Keratinocyte (primary cell): ENCODE results near the gene EFNB2. TPM values are rescaled to one million over a fixed set of nuclear protein-coding genes. Genes with fewer than 3 reads are reported as not detected.

Source experiments
- DNase-seq: peaks from one replicate; pipeline ENCODE4 v3.0.0-alpha.2; 2011; ENCODE audit warnings: low read depth, missing footprints, low spot score
- FAIRE-seq: peaks from 2 replicates; lab custom pipeline; 2011; peaks lifted over from hg19 to GRCh38; lab: Jason Lieb, UNC
- H2AFZ ChIP-seq: 2 replicates; pipeline ENCODE4 v1.6.0; 2012; ENCODE audit warnings: low read length, control low read depth, inconsistent platforms; ENCODE audit not compliant: control insufficient read depth
- H3K27ac ChIP-seq: 2 replicates; pipeline ENCODE4 v1.5.1; 2011; ENCODE audit warnings: low read length; ENCODE audit not compliant: control insufficient read depth, insufficient read depth
- H3K27me3 ChIP-seq: 3 replicates; pipeline ENCODE4 v1.6.0; 2011; ENCODE audit warnings: low read length; ENCODE audit not compliant: control insufficient read depth, insufficient read depth; ENCODE audit errors: extremely low read depth
- H3K36me3 ChIP-seq, 2 experiments: 2 replicates in 1 of 2; 3 replicates in 1 of 2; pipeline ENCODE4 v1.5.1; 2011; ENCODE audit warnings: low read length in 2 of 2, mild to moderate bottlenecking in 1 of 2; ENCODE audit not compliant: control insufficient read depth in 2 of 2, insufficient read depth in 2 of 2; ENCODE audit errors: extremely low read depth in 1 of 2
- H3K4me1 ChIP-seq: 3 replicates; pipeline ENCODE4 v1.5.1; 2011; ENCODE audit warnings: low read length; ENCODE audit not compliant: control insufficient read depth, insufficient read depth; ENCODE audit errors: extremely low read depth
- H3K4me2 ChIP-seq: 3 replicates; pipeline ENCODE4 v1.6.0; 2011; ENCODE audit warnings: low read depth, low read length; ENCODE audit not compliant: control insufficient read depth, insufficient read depth; ENCODE audit errors: extremely low read depth
- H3K4me3 ChIP-seq, 3 experiments: fragments of 200-600 bp in 1 of 3; sonication (generic) in 1 of 3; 2 replicates in 2 of 3; 3 replicates in 1 of 3; pipeline ENCODE4 v1.5.1; 2011 to 2016; ENCODE audit warnings: low read length in 3 of 3, mild to moderate bottlenecking in 3 of 3, control low read depth in 2 of 3, inconsistent platforms in 1 of 3, low read depth in 1 of 3, mixed read lengths in 1 of 3, mixed run types in 1 of 3, moderate library complexity in 1 of 3; ENCODE audit not compliant: control insufficient read depth in 2 of 3, insufficient read depth in 2 of 3; ENCODE audit errors: extremely low read depth in 1 of 3
- H3K79me2 ChIP-seq: 2 replicates; pipeline ENCODE4 v1.6.0; 2012; ENCODE audit warnings: low read length; ENCODE audit not compliant: control insufficient read depth, insufficient read depth
- H3K9ac ChIP-seq: 3 replicates; pipeline ENCODE4 v1.6.0; 2011; ENCODE audit warnings: low read length; ENCODE audit not compliant: control insufficient read depth, insufficient read depth; ENCODE audit errors: extremely low read depth
- H3K9me1 ChIP-seq: 3 replicates; pipeline ENCODE4 v1.6.0; 2011; ENCODE audit warnings: low read length; ENCODE audit not compliant: control insufficient read depth, insufficient read depth; ENCODE audit errors: extremely low read depth
- H3K9me3 ChIP-seq: 2 replicates; pipeline ENCODE4 v1.5.1; 2012; ENCODE audit warnings: low read depth, low read length; ENCODE audit not compliant: control insufficient read depth
- H4K20me1 ChIP-seq: 3 replicates; pipeline ENCODE4 v1.6.0; 2011; ENCODE audit warnings: low read length; ENCODE audit not compliant: control insufficient read depth, insufficient read depth; ENCODE audit errors: extremely low read depth
- EZH2 ChIP-seq: IDR thresholded peaks from one replicate; pipeline ENCODE4 v1.6.1; 2012; ENCODE audit warnings: inconsistent platforms, mild to moderate bottlenecking, low read length, moderate library complexity
- dilution Hi-C: fragments of 300-500 bp; cut with MboI; formaldehyde crosslinking; loops from one replicate; pipeline ENCODE4 v1.7.0; 2020; ENCODE audit warnings: low sequenced_read_pairs; ENCODE audit not compliant: extremely low pct_ligation_motif_present
- polyA plus RNA-seq, 5 experiments: library from polyadenylated mRNA; depleted of rRNA in 3 of 5; stranded (reverse) in 3 of 5; stranded (forward) in 1 of 5; unstranded in 1 of 5; fragments of >200 nt; gene quantifications; 1 replicate in 1 of 5; 2 replicates in 3 of 5; 3 replicates in 1 of 5; pipeline versions ENCODE4 v1.2.1 to v1.2.3, GENCODE V29; 2011 to 2012; ENCODE audit warnings: missing spikeins in 2 of 5, low read depth in 1 of 5, low replicate concordance in 1 of 5
- TF ChIP-seq, protein P1 (sequence below), 3 experiments: IDR thresholded peaks in 1 of 3; conservative IDR thresholded peaks in 1 of 3; optimal IDR thresholded peaks in 1 of 3; 2 replicates in 2 of 3; 3 replicates in 1 of 3; pipeline versions ENCODE3 to v1.5.1; 2011; ENCODE audit warnings: low read length in 3 of 3, mild to moderate bottlenecking in 3 of 3, moderate library complexity in 2 of 3, control low read depth in 1 of 3, inconsistent platforms in 1 of 3; ENCODE audit not compliant: insufficient read depth in 2 of 3; ENCODE audit errors: extremely low read depth in 1 of 3

EFNB2 gene
- polyA plus RNA-seq, 1 donor (not counting 4 experiments of a cell fraction or from before 2014, with no cell fraction given): 38.9 TPM

DNA sequence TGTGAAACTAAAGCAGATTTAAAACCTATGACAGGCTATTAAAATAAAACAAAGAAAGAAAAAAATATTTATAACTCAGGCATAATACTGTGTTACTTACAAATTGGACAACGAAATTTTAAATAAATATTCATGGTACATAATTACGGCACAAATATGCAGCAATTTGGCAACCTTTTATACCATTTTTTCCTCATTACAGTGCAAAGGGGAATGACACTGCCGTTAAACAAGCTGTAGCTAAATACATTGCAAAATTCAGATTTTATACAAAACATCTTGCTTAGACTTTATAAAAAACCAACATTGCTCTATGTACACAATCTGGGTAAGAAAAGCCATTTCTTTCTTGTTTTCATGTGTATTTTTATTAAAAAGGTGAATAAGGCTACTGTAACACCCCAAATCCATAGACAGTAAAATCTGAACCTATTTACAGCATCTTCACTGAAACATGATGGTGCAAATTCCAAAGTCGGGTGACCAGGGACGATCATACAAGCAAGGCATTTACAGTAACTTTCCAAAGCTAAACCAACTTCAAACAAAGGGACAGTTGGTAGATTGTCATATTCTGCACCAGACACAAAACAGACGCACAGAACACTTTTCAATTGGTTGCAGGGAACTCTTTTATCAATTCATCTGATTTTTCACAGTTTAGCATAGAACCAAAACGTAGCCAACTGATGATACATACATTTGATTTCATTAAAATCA lies 45.5 kb downstream of the EFNB2 start:
- H3K36me3 ChIP-seq: peaks cover 25 to 45% of the 10 kb centered on the region in 2 experiments
- no peak overlapping the region for H2AFZ ChIP-seq
- DNase-seq: no peak
- no peaks in the 10 kb centered on the region for H3K9me1 ChIP-seq
- no peaks in the 10 kb centered on the region for H4K20me1 ChIP-seq
- peaks cover 25% of the 10 kb centered on the region for H3K79me2 ChIP-seq
- no peak for TF ChIP-seq EZH2
- TF ChIP-seq, protein P1, sequence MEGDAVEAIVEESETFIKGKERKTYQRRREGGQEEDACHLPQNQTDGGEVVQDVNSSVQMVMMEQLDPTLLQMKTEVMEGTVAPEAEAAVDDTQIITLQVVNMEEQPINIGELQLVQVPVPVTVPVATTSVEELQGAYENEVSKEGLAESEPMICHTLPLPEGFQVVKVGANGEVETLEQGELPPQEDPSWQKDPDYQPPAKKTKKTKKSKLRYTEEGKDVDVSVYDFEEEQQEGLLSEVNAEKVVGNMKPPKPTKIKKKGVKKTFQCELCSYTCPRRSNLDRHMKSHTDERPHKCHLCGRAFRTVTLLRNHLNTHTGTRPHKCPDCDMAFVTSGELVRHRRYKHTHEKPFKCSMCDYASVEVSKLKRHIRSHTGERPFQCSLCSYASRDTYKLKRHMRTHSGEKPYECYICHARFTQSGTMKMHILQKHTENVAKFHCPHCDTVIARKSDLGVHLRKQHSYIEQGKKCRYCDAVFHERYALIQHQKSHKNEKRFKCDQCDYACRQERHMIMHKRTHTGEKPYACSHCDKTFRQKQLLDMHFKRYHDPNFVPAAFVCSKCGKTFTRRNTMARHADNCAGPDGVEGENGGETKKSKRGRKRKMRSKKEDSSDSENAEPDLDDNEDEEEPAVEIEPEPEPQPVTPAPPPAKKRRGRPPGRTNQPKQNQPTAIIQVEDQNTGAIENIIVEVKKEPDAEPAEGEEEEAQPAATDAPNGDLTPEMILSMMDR (optimal IDR thresholded peaks at IDR 0.05 in 1 of 3, IDR thresholded peaks at IDR 0.05 in 1 of 3, conservative IDR thresholded peaks at IDR 0.05 in 1 of 3; ENCODE audit: extremely low read depth in 1 of 3, insufficient read depth in 2 of 3, low read length in 3 of 3): no peak
- H3K27ac ChIP-seq: no peak overlapping the region
- H3K4me3 ChIP-seq: no peak overlapping the region
- no peak overlapping the region for H3K9ac ChIP-seq
- no peak overlapping the region for H3K4me2 ChIP-seq
- no peaks in the 10 kb centered on the region for H3K4me1 ChIP-seq
- dilution Hi-C loops: no loop called here
- H3K27me3 ChIP-seq: no peaks in the 10 kb centered on the region
- H3K9me3 ChIP-seq: no peaks in the 10 kb centered on the region
- FAIRE-seq: no peak

DNA sequence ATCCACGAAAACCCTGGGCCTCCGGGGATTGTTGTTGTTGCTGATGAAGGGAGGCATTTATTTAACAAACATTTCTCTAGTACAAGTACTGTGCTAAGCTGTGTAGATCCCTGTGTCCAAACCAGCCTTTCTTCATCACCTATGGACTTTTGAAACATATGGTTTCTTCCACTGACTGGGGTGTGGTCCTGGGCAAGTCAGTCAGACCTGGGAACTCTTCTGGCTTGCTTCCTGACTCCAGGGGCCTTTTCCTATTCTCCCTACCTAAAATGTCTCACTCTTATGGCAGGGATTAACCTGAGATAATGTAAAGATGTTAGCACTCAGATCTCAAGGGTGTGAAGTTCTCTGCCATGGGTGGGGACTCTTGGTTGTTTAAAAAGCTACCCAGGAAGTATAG lies 46.8 kb downstream of the EFNB2 start:
- TF ChIP-seq EZH2: no peak
- dilution Hi-C loops: no loop called here
- no peak overlapping the region for H2AFZ ChIP-seq
- peaks cover 20 to 34% of the 10 kb centered on the region in 2 experiments for H3K36me3 ChIP-seq
- H3K4me1 ChIP-seq: peaks cover 3% of the 10 kb centered on the region
- no peaks in the 10 kb centered on the region for H3K9me3 ChIP-seq
- no peak overlapping the region for H3K4me3 ChIP-seq
- no peaks in the 10 kb centered on the region for H3K27me3 ChIP-seq
- H3K9me1 ChIP-seq: no peaks in the 10 kb centered on the region
- H3K4me2 ChIP-seq: no peak overlapping the region
- DNase-seq (no peak), FAIRE-seq (no peak)
- H4K20me1 ChIP-seq: no peaks in the 10 kb centered on the region
- H3K79me2 ChIP-seq: peaks cover 19% of the 10 kb centered on the region
- no peak overlapping the region for H3K9ac ChIP-seq
- H3K27ac ChIP-seq: no peak overlapping the region

DNA sequence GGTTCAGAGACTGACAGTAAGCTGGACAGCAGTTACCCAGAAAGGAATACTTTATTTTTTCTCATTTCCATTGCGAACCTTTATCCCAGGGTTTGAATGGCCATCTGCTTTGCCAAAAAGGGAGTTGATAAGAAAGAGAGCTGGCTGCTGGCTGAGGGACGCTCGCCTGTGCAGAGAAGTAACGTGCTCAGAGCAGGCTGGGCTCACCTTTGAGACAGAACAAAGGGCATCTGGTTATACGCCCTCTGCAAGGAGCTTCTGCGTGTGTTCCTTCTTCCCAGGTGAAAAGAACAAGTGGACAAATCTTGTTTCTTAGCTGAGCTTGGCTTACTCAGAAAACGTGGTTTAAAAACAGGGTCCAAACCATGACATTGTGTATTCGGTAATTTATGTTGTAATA lies 47.4 kb downstream of the EFNB2 start:
- Histone ChIP-seq H3K4me1 (peaks cover 3% of the 10 kb centered on the region), H3K79me2 (peaks cover 15% of the 10 kb centered on the region), H3K9ac (no peak overlapping the region), H2AFZ (no peak overlapping the region), H4K20me1 (no peaks in the 10 kb centered on the region), H3K9me3 (no peaks in the 10 kb centered on the region), H3K4me3 (no peak overlapping the region), H3K27me3 (no peaks in the 10 kb centered on the region), H3K36me3 (peaks cover 14 to 28% of the 10 kb centered on the region in 2 experiments), H3K27ac (no peak overlapping the region), H3K4me2 (no peak overlapping the region), H3K9me1 (no peaks in the 10 kb centered on the region)
- FAIRE-seq (no peak), DNase-seq (no peak)
- TF ChIP-seq EZH2: no peak
- TF ChIP-seq, protein P1 (optimal IDR thresholded peaks at IDR 0.05 in 1 of 3, IDR thresholded peaks at IDR 0.05 in 1 of 3, conservative IDR thresholded peaks at IDR 0.05 in 1 of 3; ENCODE audit: extremely low read depth in 1 of 3, insufficient read depth in 2 of 3, low read length in 3 of 3): no peak
- dilution Hi-C loops: no loop called here
